Choroid plexus epithelial cell (primary cell): ENCODE results near the gene CFHR1.
A peak's percentile ranks its signal among the peaks of the same experiment; 100 is the strongest.

Experiments used
- DNase-seq: peaks from one replicate; pipeline ENCODE4 v3.0.0-alpha.2; 2010; ENCODE audit warnings: low read depth
- H3K4me3 ChIP-seq: 2 replicates; pipeline ENCODE4 v1.5.1; 2011; ENCODE audit warnings: low read depth, mild to moderate bottlenecking, control low read depth, low read length, moderate library complexity
- TF ChIP-seq, protein P1 (sequence below): conservative IDR thresholded peaks from 2 replicates; pipeline ENCODE4 v1.5.1; 2011; ENCODE audit warnings: low read depth, mild to moderate bottlenecking, control low read depth, inconsistent platforms, low read length, moderate library complexity

The CFHR1 gene

DNA sequence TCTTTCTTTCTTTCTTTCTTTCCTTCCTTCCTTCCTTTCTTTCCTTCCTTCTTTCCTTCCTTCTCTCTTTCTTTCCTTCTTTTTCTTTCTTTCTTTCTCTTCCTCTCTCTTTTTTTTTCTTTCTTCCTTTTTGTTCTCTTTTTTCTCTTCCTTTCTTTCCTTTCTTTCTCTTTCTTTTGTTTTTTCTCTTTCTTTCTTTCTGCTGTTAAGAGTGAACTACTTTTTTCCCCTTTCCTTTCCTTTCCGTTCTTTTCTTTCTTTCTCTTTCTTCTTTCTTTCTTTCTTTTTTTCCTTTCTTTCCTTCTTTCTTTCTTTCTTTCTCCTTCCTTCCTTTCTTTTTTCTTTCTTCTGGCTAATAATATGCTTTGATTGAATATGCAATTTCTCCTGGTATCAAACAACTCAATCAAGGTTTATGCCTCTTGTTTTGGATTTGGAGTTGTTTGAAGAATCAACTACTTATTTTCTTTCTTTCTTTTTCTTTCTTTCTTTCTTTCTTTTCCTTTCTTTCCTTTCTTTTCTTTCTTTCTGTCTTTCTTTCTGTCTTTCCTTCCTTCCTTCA is 40.9 kb downstream of the CFHR1 start:
- TF ChIP-seq, protein P1, sequence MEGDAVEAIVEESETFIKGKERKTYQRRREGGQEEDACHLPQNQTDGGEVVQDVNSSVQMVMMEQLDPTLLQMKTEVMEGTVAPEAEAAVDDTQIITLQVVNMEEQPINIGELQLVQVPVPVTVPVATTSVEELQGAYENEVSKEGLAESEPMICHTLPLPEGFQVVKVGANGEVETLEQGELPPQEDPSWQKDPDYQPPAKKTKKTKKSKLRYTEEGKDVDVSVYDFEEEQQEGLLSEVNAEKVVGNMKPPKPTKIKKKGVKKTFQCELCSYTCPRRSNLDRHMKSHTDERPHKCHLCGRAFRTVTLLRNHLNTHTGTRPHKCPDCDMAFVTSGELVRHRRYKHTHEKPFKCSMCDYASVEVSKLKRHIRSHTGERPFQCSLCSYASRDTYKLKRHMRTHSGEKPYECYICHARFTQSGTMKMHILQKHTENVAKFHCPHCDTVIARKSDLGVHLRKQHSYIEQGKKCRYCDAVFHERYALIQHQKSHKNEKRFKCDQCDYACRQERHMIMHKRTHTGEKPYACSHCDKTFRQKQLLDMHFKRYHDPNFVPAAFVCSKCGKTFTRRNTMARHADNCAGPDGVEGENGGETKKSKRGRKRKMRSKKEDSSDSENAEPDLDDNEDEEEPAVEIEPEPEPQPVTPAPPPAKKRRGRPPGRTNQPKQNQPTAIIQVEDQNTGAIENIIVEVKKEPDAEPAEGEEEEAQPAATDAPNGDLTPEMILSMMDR: no peak
- no peak overlapping the region for H3K4me3 ChIP-seq
- DNase-seq: no peak

DNA sequence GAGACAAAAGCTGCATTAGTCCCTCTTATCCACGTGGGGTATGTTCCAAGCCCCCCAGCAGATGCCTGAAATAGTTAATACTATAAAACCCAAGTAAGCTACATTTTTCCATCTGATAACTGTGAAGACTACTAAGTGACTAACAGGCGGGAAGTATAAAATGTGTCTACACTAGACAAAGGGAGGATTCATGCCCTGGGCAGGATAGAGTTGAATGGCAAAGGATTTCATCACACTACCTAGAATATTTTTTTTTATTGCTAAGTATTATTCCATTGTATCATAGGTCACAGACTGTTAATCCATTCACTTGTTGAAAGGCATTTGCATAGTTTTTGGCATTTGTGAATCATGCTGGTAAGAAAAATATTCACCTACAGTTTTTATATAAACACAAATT is 41.9 kb downstream of the CFHR1 start:
- DNase-seq: no peak
- H3K4me3 ChIP-seq: no peak overlapping the region
- TF ChIP-seq, protein P1: no peak

DNA sequence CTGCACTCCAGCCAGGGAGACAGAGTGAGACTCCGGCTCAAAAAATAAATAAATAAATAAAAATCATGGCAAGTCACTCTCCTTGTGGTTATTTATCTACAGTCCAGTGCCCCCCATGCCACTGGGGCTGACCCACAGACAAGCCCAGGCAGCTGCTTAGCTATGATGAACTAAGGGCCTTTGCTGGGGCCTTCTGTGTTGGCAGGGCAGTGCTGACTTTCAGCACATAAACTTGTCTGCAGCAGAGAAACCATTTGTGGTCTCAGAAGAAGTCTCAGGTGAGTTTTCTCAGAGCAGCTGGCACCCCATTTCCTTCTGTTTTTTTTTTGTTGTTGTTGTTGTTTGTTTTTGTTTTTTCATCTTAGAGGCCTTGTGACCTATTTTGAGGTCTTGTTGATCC is 47.4 kb downstream of the CFHR1 start:
- no peak overlapping the region for H3K4me3 ChIP-seq
- TF ChIP-seq, protein P1: no peak
- DNase-seq: no peak

DNA sequence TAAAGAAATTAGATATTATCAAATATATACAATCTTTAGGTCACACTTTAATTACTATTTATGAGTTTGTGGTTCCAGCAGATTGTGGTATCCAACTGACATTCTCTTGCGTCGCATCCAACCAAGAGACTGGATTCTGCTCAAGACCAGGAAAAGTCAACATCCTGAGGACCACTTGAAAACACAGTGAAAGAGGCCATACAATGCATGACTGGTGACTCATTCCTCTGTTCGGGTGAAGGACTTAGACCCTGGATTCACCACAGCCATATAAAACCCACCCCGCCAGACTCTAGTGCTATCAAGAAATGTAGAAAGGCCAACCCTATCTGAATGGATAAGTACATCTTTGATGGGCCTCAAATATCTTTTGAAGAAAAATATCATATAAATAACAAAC is 53.9 kb downstream of the CFHR1 start:
- DNase-seq: no peak
- TF ChIP-seq, protein P1: no peak
- no peak overlapping the region for H3K4me3 ChIP-seq

DNA sequence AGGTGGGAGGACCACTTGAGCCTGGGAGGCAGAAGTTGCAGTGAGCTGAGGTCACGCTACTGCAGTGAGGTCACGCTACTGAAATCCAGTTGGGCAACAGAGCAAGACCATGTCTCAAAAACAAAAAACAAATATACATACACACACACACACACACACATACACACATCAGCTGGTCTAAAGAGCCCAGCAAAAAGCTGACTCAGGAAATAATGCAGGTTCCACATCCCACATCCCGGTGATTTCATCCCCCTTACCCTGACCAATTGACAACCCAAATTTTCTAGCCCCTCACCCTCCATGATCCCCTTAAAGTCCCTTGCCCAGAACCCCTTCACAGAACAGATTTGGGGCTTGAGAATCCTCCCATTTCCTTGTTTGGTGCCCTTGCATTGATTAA is 56.4 kb downstream of the CFHR1 start:
- TF ChIP-seq, protein P1: no peak
- no peak overlapping the region for H3K4me3 ChIP-seq
- DNase-seq: no peak

DNA sequence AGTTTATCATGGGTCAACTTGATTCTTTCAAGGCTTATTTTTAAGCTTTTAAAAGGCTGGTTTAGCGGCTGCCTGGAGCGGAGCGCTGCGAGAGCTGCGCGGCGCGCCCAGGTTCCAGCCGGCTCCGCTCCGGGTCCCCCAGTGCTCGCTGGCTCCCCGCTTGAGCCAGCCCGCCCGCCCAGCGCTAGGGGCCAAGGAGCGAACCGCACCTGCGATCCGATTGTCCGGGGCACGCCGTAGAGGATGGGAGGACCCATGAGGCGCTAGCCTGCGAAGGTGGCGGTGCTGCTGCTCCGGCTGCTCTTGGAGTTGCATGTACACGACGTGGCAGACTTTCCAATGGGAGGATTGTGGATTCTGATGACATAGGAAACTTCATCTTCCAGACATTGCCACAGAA is 58.4 kb downstream of the CFHR1 start:
- H3K4me3 ChIP-seq: peak overlapping the region; percentile 35
- TF ChIP-seq, protein P1: no peak
- DNase-seq: peak; percentile 23
